ENCODE measurements around the gene HPSE. TPM values are rescaled to one million over a fixed set of nuclear protein-coding genes. Genes with fewer than 3 reads are reported as not detected.
"Not testable (repeated sequence)": the region's sequence is repeated elsewhere in the genome, so short reads cannot be mapped to it uniquely, and the experiment has no call there.

Gene HPSE
- total RNA-seq, 1 donor from 2014 or later = 19.2 TPM

- intact Hi-C loops (cut with micrococcal nuclease) = loop anchor here (10.0 kb wide), 1 partner anchor 961 kb away; the partner anchor contains the start of gene HNRNPD
These were observed 1.1 kb upstream of the HPSE start for GRCh38 chr4:83335701-83336100.

- intact Hi-C loops (cut with micrococcal nuclease) = loop anchor here (10.0 kb wide), 1 partner anchor 957 kb away; the partner anchor contains the start of gene HNRNPD
These were observed 2.7 kb downstream of the HPSE start for GRCh38 chr4:83331956-83332355.

DNA sequence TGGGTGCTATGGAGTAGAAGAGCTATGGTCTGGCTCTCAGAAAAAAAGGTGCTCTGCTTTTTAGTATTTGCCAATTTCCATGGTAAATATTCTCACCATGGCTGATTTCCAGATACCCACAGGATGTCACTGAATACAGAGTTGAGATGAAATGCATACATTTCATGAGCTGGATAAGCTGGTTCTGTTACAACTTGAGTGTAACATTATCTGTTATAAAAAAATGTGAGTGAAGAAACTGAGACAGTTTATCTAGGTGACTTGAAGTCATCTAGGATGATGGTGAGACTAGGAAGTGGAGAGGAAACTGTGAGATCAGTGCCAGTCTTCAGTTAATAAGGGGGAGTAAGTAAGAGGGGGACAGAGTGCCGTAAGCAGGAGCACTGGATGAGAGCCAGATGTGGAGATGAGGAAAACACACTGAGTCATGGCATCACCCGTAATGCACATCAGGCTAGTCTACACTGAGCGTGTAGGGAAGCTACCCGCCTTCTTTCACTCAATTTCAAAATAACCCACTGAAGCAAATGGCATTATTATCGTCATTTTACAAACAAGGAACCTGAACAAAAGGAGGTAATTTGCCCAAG, 5.0 kb downstream of the HPSE start:
- intact Hi-C loops (cut with micrococcal nuclease) = loop anchor here (10.0 kb wide), 1 partner anchor 955 kb away; the partner anchor contains the start of gene HNRNPD

DNA sequence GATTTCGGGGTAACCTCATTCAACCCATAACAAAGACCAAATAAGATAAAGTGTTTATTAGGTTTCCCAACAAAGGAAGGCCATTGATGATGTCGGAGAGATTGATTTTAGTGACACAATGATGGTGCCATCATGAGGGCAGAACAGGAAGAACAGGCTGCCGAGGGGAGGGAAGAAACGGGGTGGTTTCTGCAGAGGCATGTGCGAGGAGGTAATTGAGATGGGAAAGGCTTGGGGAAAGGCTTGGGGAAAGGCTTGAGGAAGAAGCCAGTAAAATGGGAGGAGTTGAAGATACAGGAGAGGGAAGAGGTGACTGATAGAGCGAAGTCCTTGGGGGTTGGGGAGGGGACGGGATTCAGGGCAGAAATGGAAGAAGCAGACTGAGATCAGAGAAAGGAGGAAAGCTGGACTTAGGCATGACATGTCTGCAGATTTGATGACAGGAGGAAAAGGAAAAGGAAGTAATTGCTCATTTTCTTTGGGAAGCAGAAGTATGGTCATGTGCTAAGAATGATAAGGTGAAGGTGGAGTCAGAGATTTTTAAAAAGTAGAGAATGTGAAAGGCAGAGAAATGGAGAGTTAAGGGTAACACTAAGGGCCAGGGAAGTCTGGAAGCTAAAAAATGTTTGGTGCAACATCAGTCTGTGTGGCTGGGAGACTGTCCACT, 6.0 kb downstream of the HPSE start:
- intact Hi-C loops (cut with micrococcal nuclease) = no loop called here

- intact Hi-C loops (cut with micrococcal nuclease) = no loop called here
These were observed 8.1 kb downstream of the HPSE start for GRCh38 chr4:83326546-83326945.

- intact Hi-C loops (cut with micrococcal nuclease) = not testable (repeated sequence)
These were observed 9.3 kb downstream of the HPSE start for GRCh38 chr4:83325306-83325705.

DNA sequence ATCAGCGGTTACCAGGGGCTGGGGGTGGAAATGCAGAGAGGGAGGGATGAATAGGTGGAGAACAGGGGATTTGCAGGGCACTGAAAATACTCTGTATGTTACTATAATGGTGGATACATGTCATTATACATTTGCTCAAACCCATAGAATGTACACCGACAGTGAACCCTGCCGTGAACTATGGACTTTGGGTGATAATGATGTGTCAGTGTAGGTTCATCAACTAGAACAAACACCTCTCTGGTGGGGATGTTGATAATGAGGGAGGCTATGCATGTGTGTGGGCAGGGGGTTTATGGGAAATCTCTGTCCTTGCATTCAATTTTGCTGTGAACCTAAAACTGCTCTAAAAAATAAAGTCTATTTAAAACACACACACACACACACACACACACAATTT, 11.5 kb downstream of the HPSE start:
- intact Hi-C loops (cut with micrococcal nuclease) = no loop called here

DNA sequence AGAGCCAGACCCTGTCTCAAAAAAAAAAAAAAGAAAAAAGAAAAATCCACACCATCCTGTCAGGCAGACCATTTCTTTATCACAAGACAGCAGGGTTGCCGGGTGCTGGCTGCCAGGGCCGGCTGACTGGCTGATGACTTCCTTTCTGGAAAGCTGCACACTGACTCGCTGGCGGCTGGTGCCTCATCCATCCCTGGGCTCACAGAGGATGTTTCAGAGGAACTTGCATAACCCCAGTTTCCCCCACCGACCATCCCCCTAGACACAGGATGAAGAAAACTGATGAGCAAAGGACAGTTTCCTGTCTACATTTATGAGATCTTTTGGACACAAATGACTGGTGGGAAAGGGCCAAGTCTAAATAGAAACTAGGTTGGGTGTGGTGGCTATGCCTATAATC, 14.1 kb downstream of the HPSE start:
- intact Hi-C loops (cut with micrococcal nuclease) = no loop called here

GRCh38 chr4:83318666-83319065, 16.0 kb downstream of the HPSE start:
- intact Hi-C loops (cut with micrococcal nuclease) = no loop called here

GRCh38 chr4:83317671-83318070, 17.0 kb downstream of the HPSE start:
- intact Hi-C loops (cut with micrococcal nuclease) = no loop called here

GRCh38 chr4:83316459-83317165, 18.0 kb downstream of the HPSE start:
- intact Hi-C loops (cut with micrococcal nuclease) = no loop called here

DNA sequence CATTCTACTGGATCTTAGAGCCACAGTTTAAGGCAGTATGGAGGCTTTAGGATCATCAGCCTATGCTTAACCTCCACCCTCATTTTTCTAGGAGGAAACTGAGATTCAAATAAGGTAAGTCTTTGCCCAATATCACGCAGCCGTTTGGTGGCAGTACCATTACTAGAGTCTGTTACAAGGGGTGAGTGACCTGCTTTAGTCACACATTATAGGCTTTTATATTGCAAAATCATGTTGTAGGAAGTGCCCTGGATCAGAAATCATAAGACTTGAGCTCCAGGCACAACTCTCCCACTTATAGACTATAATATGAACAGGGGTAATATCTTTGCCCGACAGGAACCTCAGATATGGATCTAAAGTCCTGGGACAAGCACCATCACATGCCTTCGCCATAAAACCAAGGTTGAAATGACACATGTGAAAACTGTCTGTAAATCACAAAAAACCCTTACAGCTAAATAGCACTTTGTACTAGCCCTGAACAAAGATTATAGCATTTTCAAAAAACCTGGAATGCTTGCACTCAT, 19.2 kb downstream of the HPSE start:
- intact Hi-C loops (cut with micrococcal nuclease) = no loop called here

- intact Hi-C loops (cut with micrococcal nuclease) = no loop called here
These were observed 26.0 kb downstream of the HPSE start for GRCh38 chr4:83308672-83309071.

GRCh38 chr4:83307920-83308319, 26.7 kb downstream of the HPSE start:
- intact Hi-C loops (cut with micrococcal nuclease) = no loop called here

- intact Hi-C loops (cut with micrococcal nuclease) = no loop called here
These were observed 29.5 kb downstream of the HPSE start for GRCh38 chr4:83305187-83305586.

GRCh38 chr4:83297548-83298260, 36.9 kb downstream of the HPSE start:
- intact Hi-C loops (cut with micrococcal nuclease) = no loop called here

GRCh38 chr4:83293305-83294046, 41.2 kb downstream of the HPSE start:
- intact Hi-C loops (cut with micrococcal nuclease) = no loop called here

- intact Hi-C loops (cut with micrococcal nuclease) = not testable (repeated sequence)
These were observed 44.4 kb downstream of the HPSE start for GRCh38 chr4:83290059-83290774.

- intact Hi-C loops (cut with micrococcal nuclease) = not testable (repeated sequence)
These were observed 46.3 kb downstream of the HPSE start for GRCh38 chr4:83288381-83288780.

DNA sequence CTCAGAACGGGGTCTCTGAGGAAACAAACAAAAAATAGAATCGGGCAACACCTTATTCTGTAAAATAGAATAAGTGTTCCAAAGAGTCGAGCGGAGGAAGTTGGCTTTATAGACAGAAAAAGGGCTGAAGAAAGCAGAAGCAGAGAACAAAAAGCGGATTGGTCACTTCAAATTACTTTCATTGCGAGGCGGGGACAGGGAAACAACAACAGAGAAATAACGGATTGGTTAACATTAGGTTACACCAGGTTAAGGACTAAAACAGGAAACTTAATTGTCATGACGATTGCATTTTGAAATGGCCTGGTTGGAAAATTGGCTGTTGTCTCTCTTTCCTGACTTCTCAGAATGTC, 49.6 kb downstream of the HPSE start:
- intact Hi-C loops (cut with micrococcal nuclease) = loop anchor here (1.0 to 2.0 kb wide), 4 partner anchors 49 to 854 kb away; partner anchors contain the start of genes ENOPH1, HNRNPDL and HPSE
